GM12878 (cell line): ENCODE results near the gene C3orf70. TPM values are rescaled to one million over a fixed set of nuclear protein-coding genes. Genes with fewer than 3 reads are reported as not detected.

Experiments
- ATAC-seq: fragments of 200-7000 bp; cut with Tn5 transposase; 3 replicates; pipeline ENCODE4 v1.9.1; 2020; ENCODE audit warnings: mild to moderate bottlenecking, moderate library complexity
- BruUV-seq: library from RNA; stranded (reverse); fragments of 400-500 nt; replicated peaks from 2 replicates; lab custom pipeline; 2021; lab: Mats Ljungman, UMichigan
- CTCF ChIA-PET: fragments of 300-600 bp; sonication (Branson Sonifier 250); formaldehyde crosslinking; extraction: SDS; loops from one replicate; lab custom pipeline; 2021; ENCODE audit warnings: inconsistent platforms; lab: Yijun Ruan, JAX
- POLR2A ChIA-PET: fragments of 350-600 bp; formaldehyde crosslinking; extraction: SDS; loops from one replicate; lab custom pipeline; 2021; ENCODE audit warnings: inconsistent platforms; lab: Charles Lee
- RAD21 ChIA-PET: fragments of 300-600 bp; sonication (Branson Sonifier 250); formaldehyde crosslinking; loops from one replicate; lab custom pipeline; 2023; ENCODE audit warnings: antibody characterized with exemption; ENCODE audit not compliant: unreplicated experiment; lab: Charles Lee
- SMC1A ChIA-PET: fragments of 300-600 bp; sonication (Branson Sonifier 250); formaldehyde crosslinking; loops from one replicate; lab custom pipeline; 2023; ENCODE audit not compliant: unreplicated experiment, uncharacterized antibody; lab: Charles Lee
- DNase-seq: peaks from one replicate; pipeline ENCODE4 v3.0.0-alpha.2; 2011; ENCODE audit warnings: low read depth, low spot score
- FAIRE-seq: peaks from 3 replicates; lab custom pipeline; 2011; peaks lifted over from hg19 to GRCh38; lab: Jason Lieb, UNC
- H2AFZ ChIP-seq: 2 replicates; pipeline ENCODE4 v1.6.0; 2011; ENCODE audit warnings: low read depth, low read length, control low read depth; ENCODE audit not compliant: control insufficient read depth
- H3K27ac ChIP-seq: 2 replicates; pipeline ENCODE4 v1.5.1; 2011; ENCODE audit warnings: control low read depth; ENCODE audit not compliant: control insufficient read depth, insufficient read depth
- H3K27me3 ChIP-seq, 2 experiments: replicated peaks in 1 of 2; 2 replicates each; pipeline versions ENCODE4 v1.6.0 to v1.6.1; 2011; ENCODE audit warnings: low read length in 1 of 2; ENCODE audit not compliant: control insufficient read depth in 2 of 2, insufficient read depth in 2 of 2
- H3K36me3 ChIP-seq, 2 experiments: 2 replicates each; pipeline ENCODE4 v1.5.1; 2011; ENCODE audit warnings: low read length in 1 of 2; ENCODE audit not compliant: control insufficient read depth in 2 of 2, insufficient read depth in 2 of 2
- H3K4me1 ChIP-seq: 2 replicates; pipeline ENCODE4 v1.6.1; 2011; ENCODE audit warnings: mild to moderate bottlenecking, low read length, moderate library complexity, mixed read lengths; ENCODE audit not compliant: control insufficient read depth, insufficient read depth
- H3K4me2 ChIP-seq: 2 replicates; pipeline ENCODE4 v1.6.0; 2011; ENCODE audit warnings: control low read depth; ENCODE audit not compliant: control insufficient read depth, insufficient read depth
- H3K4me3 ChIP-seq: fragments of 200-600 bp; sonication (generic); 2 replicates; pipeline ENCODE4 v1.5.1; 2016
- H3K79me2 ChIP-seq: 2 replicates; pipeline ENCODE4 v1.6.0; 2011; ENCODE audit warnings: low read length; ENCODE audit not compliant: control insufficient read depth, insufficient read depth
- H3K9ac ChIP-seq: 2 replicates; pipeline ENCODE4 v1.8.0; 2011; ENCODE audit warnings: low read length, control low read depth, mixed read lengths; ENCODE audit not compliant: control insufficient read depth, insufficient read depth
- H3K9me3 ChIP-seq: replicated peaks from 3 replicates; pipeline ENCODE4 v1.5.1; 2011; ENCODE audit warnings: mild to moderate bottlenecking, low read length; ENCODE audit not compliant: control insufficient read depth, insufficient read depth
- H4K20me1 ChIP-seq: 2 replicates; pipeline ENCODE4 v1.6.0; 2011; ENCODE audit not compliant: control insufficient read depth, insufficient read depth
- BCL11A ChIP-seq: IDR thresholded peaks from 2 replicates; pipeline ENCODE4 v1.6.1; 2011; ENCODE audit warnings: low read depth, low read length
- BCL3 ChIP-seq: IDR thresholded peaks from 2 replicates; pipeline ENCODE4 v1.6.1; 2011; ENCODE audit warnings: borderline replicate concordance, low read depth, mild to moderate bottlenecking, moderate library complexity, low read length; ENCODE audit not compliant: insufficient read depth, poor library complexity, severe bottlenecking
- BMI1 ChIP-seq: fragments of 450-650 bp; IDR thresholded peaks from 2 replicates; pipeline ENCODE4 v1.6.1; 2016; ENCODE audit warnings: mild to moderate bottlenecking, moderate library complexity, borderline replicate concordance
- CHD1 ChIP-seq: IDR thresholded peaks from 2 replicates; pipeline ENCODE4 v1.6.1; 2012; ENCODE audit warnings: low read depth, low read length, improper control_type of control experiment
- ETV6 ChIP-seq, 2 experiments: fragments of 450-650 bp in 1 of 2; IDR thresholded peaks in 1 of 2; conservative IDR thresholded peaks in 1 of 2; 2 replicates each; pipeline ENCODE4 v1.6.1; 2014; ENCODE audit warnings: antibody characterized with exemption in 1 of 2, borderline replicate concordance in 1 of 2, low read depth in 1 of 2, mild to moderate bottlenecking in 1 of 2, moderate library complexity in 1 of 2
- FOXK2 ChIP-seq: fragments of 450-650 bp; IDR thresholded peaks from 2 replicates; pipeline ENCODE4 v1.6.1; 2017; ENCODE audit warnings: mild to moderate bottlenecking, moderate library complexity
- FOXM1 ChIP-seq: IDR thresholded peaks from 2 replicates; pipeline ENCODE4 v1.6.1; 2012; ENCODE audit warnings: low read depth, mild to moderate bottlenecking, inconsistent platforms, low read length, moderate library complexity
- NFYB ChIP-seq: IDR thresholded peaks from 2 replicates; pipeline ENCODE4 v1.6.1; 2011; ENCODE audit warnings: low read depth, mild to moderate bottlenecking, low read length, improper control_type of control experiment, moderate library complexity; ENCODE audit not compliant: insufficient read depth
- PAX5 ChIP-seq: IDR thresholded peaks from 2 replicates; pipeline ENCODE4 v1.6.1; 2011; ENCODE audit warnings: low read depth, low read length, borderline replicate concordance
- POLR2AphosphoS5 ChIP-seq: IDR thresholded peaks from 2 replicates; pipeline ENCODE4 v1.6.1; 2011; ENCODE audit warnings: mild to moderate bottlenecking, low read length, inconsistent platforms
- RBBP5 ChIP-seq: fragments of 200-600 bp; sonication (generic); conservative IDR thresholded peaks from 2 replicates; pipeline ENCODE4 v1.6.1; 2016
- SREBF2 ChIP-seq: IDR thresholded peaks from 2 replicates; pipeline ENCODE4 v1.6.1; 2012; ENCODE audit warnings: mild to moderate bottlenecking, low read length
- STAT3 ChIP-seq: IDR thresholded peaks from 2 replicates; pipeline ENCODE4 v1.6.1; 2011; ENCODE audit warnings: low read depth, low read length, improper control_type of control experiment
- TCF12 ChIP-seq: IDR thresholded peaks from 2 replicates; pipeline ENCODE4 v1.6.1; 2011; ENCODE audit warnings: low read depth, mild to moderate bottlenecking, low read length
- WGBS: methylation state at CpG from one replicate; pipeline ENCODE4 v1.1.6; 2016; ENCODE audit warnings: low lambda C conversion rate; ENCODE audit not compliant: insufficient replicate concordance, insufficient coverage; ENCODE audit errors: missing lambda C conversion rate; 5-methylcytosine and 5-hydroxymethylcytosine counted together
- in situ Hi-C: fragments of 300-500 bp; cut with MboI; formaldehyde crosslinking; loops from 9 replicates; pipeline ENCODE4 v1.14.3; 2018; ENCODE audit warnings: mixed read lengths
- intact Hi-C: fragments of 100-400 bp; cut with micrococcal nuclease; formaldehyde crosslinking; loops from one replicate; pipeline ENCODE4 v1.14.2; 2022; ENCODE audit not compliant: unreplicated experiment
- polyA plus RNA-seq, 11 experiments: library from polyadenylated mRNA; depleted of rRNA in 4 of 11; unstranded in 6 of 11; stranded (reverse) in 5 of 11; fragments of >200 nt; fragmentation: Nextera tagmentation in 4 of 11; fragmentation: Illumina TruSeq in 1 of 11; extraction: Ambion mirVana in 4 of 11; extraction: Trizol in 1 of 11; gene quantifications; 1 replicate in 1 of 11; 2 replicates in 10 of 11; pipeline versions ENCODE4 v1.2.1 to v1.2.3, GENCODE V29; 2011 to 2016; ENCODE audit warnings: inconsistent platforms in 2 of 11, missing spikeins in 2 of 11, low read depth in 1 of 11
- total RNA-seq, 4 experiments: library from RNA; depleted of rRNA in 3 of 4; stranded (reverse); fragments of >200 nt in 3 of 4; fragmentation: Illumina TruSeq in 1 of 4; extraction: Trizol in 1 of 4; gene quantifications; 2 replicates each; pipeline versions ENCODE4 v1.2.1 to v1.2.3, GENCODE V29; 2013 to 2021
- TF ChIP-seq, protein P1 (sequence below), 3 experiments: IDR thresholded peaks in 2 of 3; conservative IDR thresholded peaks in 1 of 3; 2 replicates each; pipeline ENCODE4 v1.5.1; 2011; ENCODE audit warnings: low read depth in 3 of 3, low read length in 3 of 3, mild to moderate bottlenecking in 3 of 3, control low read depth in 2 of 3, moderate library complexity in 2 of 3, inconsistent platforms in 1 of 3, mixed read lengths in 1 of 3; ENCODE audit not compliant: control insufficient read depth in 2 of 3, insufficient read depth in 1 of 3; ENCODE audit errors: extremely low read depth in 1 of 3

The C3orf70 gene
- total and polyA plus RNA-seq, 10 of the 15 experiments (the other 5 are each of a cell fraction or from before 2014, with no cell fraction given): 0.03 to 0.04 TPM; not detected in 8

- BruUV-seq: no TSS peak
- H2AFZ ChIP-seq: no peak overlapping the region
- ChIA-PET CTCF (no interaction called here), RAD21 (no interaction called here), SMC1A (interaction anchor here (1.2 kb wide), 1 partner anchor 24 kb away, joined by 3 read pairs; no protein-coding TSS in a partner anchor), POLR2A (no interaction called here)
- H3K9me3 ChIP-seq: no peaks in the 10 kb centered on the region
- no peak overlapping the region for H3K9ac ChIP-seq
- ATAC-seq: no peak
- in situ Hi-C loops: no loop called here
- no peaks in the 10 kb centered on the region for H3K27me3 ChIP-seq
- no peak overlapping the region for H3K4me2 ChIP-seq
- H3K4me3 ChIP-seq: no peak overlapping the region
- TF ChIP-seq FOXK2 (no peak), ETV6 (conservative IDR thresholded peaks at IDR 0.05 in 1 of 2, IDR thresholded peaks at IDR 0.05 in 1 of 2; ENCODE audit: borderline replicate concordance in 1 of 2, low read depth in 1 of 2) (no peak), TCF12 (no peak), BMI1 (no peak), CHD1 (no peak), NFYB (no peak), STAT3 (no peak), BCL11A (no peak), SREBF2 (no peak), PAX5 (no peak), RBBP5 (no peak), BCL3 (no peak), POLR2AphosphoS5 (no peak), FOXM1 (no peak)
- TF ChIP-seq, protein P1, sequence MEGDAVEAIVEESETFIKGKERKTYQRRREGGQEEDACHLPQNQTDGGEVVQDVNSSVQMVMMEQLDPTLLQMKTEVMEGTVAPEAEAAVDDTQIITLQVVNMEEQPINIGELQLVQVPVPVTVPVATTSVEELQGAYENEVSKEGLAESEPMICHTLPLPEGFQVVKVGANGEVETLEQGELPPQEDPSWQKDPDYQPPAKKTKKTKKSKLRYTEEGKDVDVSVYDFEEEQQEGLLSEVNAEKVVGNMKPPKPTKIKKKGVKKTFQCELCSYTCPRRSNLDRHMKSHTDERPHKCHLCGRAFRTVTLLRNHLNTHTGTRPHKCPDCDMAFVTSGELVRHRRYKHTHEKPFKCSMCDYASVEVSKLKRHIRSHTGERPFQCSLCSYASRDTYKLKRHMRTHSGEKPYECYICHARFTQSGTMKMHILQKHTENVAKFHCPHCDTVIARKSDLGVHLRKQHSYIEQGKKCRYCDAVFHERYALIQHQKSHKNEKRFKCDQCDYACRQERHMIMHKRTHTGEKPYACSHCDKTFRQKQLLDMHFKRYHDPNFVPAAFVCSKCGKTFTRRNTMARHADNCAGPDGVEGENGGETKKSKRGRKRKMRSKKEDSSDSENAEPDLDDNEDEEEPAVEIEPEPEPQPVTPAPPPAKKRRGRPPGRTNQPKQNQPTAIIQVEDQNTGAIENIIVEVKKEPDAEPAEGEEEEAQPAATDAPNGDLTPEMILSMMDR (IDR thresholded peaks at IDR 0.05 in 2 of 3, conservative IDR thresholded peaks at IDR 0.05 in 1 of 3; ENCODE audit: control insufficient read depth in 2 of 3, extremely low read depth in 1 of 3, insufficient read depth in 1 of 3, low read depth in 3 of 3, low read length in 3 of 3): no peak
- H3K4me1 ChIP-seq: no peaks in the 10 kb centered on the region
- H3K27ac ChIP-seq: no peak overlapping the region
- no peak for DNase-seq
- no peak for FAIRE-seq
- intact Hi-C loops: no loop called here
- H4K20me1 ChIP-seq: no peaks in the 10 kb centered on the region
- no peaks in the 10 kb centered on the region for H3K36me3 ChIP-seq
- no peaks in the 10 kb centered on the region for H3K79me2 ChIP-seq
- 88% methylated on average over 5 of the region's 5 CpGs for WGBS
Observed at GRCh38 chr3:185200639-185201038, 47.8 kb upstream of the C3orf70 start.
